Ectodermal cell (in vitro differentiated cells): Measurements from ENCODE around the gene SORCS2. TPM values are rescaled to one million over a fixed set of nuclear protein-coding genes. Genes with fewer than 3 reads are reported as not detected.

Experiments
- H3K27ac ChIP-seq: 2 replicates; pipeline ENCODE4 v1.7.0; 2013; ENCODE audit warnings: mild to moderate bottlenecking, low read depth, low read length; ENCODE audit not compliant: insufficient read depth, poor library complexity, severe bottlenecking
- H3K27me3 ChIP-seq: 2 replicates; pipeline ENCODE4 v1.7.0; 2013; ENCODE audit warnings: mild to moderate bottlenecking, low read length; ENCODE audit not compliant: insufficient read depth, control insufficient read depth, poor library complexity, severe bottlenecking
- H3K36me3 ChIP-seq: one replicate; pipeline ENCODE4 v1.7.0; 2013; ENCODE audit warnings: low read length; ENCODE audit not compliant: control insufficient read depth, insufficient read depth
- H3K4me1 ChIP-seq: one replicate; pipeline ENCODE4 v1.7.0; 2013; ENCODE audit warnings: low read length; ENCODE audit not compliant: control insufficient read depth, insufficient read depth
- H3K4me3 ChIP-seq: 2 replicates; pipeline ENCODE4 v1.7.0; 2013; ENCODE audit warnings: low read depth, low read length, control low read depth; ENCODE audit not compliant: insufficient read depth
- H3K9me3 ChIP-seq: 2 replicates; pipeline ENCODE4 v1.7.0; 2013; ENCODE audit warnings: mild to moderate bottlenecking, low read length, moderate library complexity; ENCODE audit not compliant: control insufficient read depth
- WGBS, 2 experiments: methylation state at CpG; one replicate each; pipeline ENCODE4 v1.1.7; 2013; ENCODE audit warnings: missing lambda C conversion rate in 2 of 2; 5-methylcytosine and 5-hydroxymethylcytosine counted together
- polyA plus RNA-seq, 4 experiments: library from polyadenylated mRNA; stranded (reverse); fragments of 50-300 nt; gene quantifications; one replicate each; pipeline ENCODE4 v1.2.3, GENCODE V29; 2013

SORCS2 gene
- 6.7 TPM for polyA plus RNA-seq (2013, experiment 1 of 4)
- polyA plus RNA-seq (2013, experiment 2 of 4), result 14.6 TPM
- polyA plus RNA-seq (2013, experiment 3 of 4), result 7.1 TPM
- 9.0 TPM for polyA plus RNA-seq (2013, experiment 4 of 4)

- peak within 1 kb of the TSS; percentile 43 for H3K4me3 ChIP-seq
These were observed at the start of gene SORCS2 for GRCh38 chr4:7192252-7193029. SORCS2 (plus strand) TSS chr4:7192538.

GRCh38 chr4:7144374-7145290 is 47.7 kb upstream of the SORCS2 start:
- WGBS, 2 experiments, result 83 to 84% methylated on average over 17 of the region's 17 CpGs

More at GRCh38 chr4:7192252-7193029, at the start of gene SORCS2:
- H3K27me3 ChIP-seq, result peaks cover 66% of the 10 kb centered on the region
- WGBS, 2 experiments, result 0 to 1% methylated on average over 116 of the region's 116 CpGs
- no peaks in the 10 kb centered on the region for H3K36me3 ChIP-seq
- H3K9me3 ChIP-seq, result no peaks in the 10 kb centered on the region
- no peak within 1 kb of the TSS for H3K27ac ChIP-seq
- peaks cover 15% of the 10 kb centered on the region for H3K4me1 ChIP-seq

GRCh38 chr4:7145291-7145934 is 46.9 kb upstream of the SORCS2 start:
- Histone ChIP-seq H3K27me3 (no peaks in the 10 kb centered on the region), H3K9me3 (no peaks in the 10 kb centered on the region), H3K36me3 (no peaks in the 10 kb centered on the region), H3K4me3 (no peak overlapping the region), H3K4me1 (no peaks in the 10 kb centered on the region), H3K27ac (no peak overlapping the region)
- 87 to 90% methylated on average over 14 of the region's 14 CpGs for WGBS, 2 experiments

More at GRCh38 chr4:7144374-7145290, 47.7 kb upstream of the SORCS2 start:
- no peak overlapping the region for H3K27ac ChIP-seq
- no peak overlapping the region for H3K4me3 ChIP-seq
- H3K4me1 ChIP-seq, result no peaks in the 10 kb centered on the region
- no peaks in the 10 kb centered on the region for H3K27me3 ChIP-seq
- no peaks in the 10 kb centered on the region for H3K9me3 ChIP-seq
- no peaks in the 10 kb centered on the region for H3K36me3 ChIP-seq

- Histone ChIP-seq H3K36me3 (no peaks in the 10 kb centered on the region), H3K4me3 (no peak overlapping the region), H3K4me1 (no peaks in the 10 kb centered on the region), H3K27ac (no peak overlapping the region), H3K9me3 (no peaks in the 10 kb centered on the region), H3K27me3 (no peaks in the 10 kb centered on the region)
- 87 to 89% methylated on average over 15 of the region's 15 CpGs for WGBS, 2 experiments
These were observed 46.1 kb upstream of the SORCS2 start for GRCh38 chr4:7146059-7146785.

GRCh38 chr4:7146786-7147115 is 45.6 kb upstream of the SORCS2 start:
- H3K27me3 ChIP-seq, result no peaks in the 10 kb centered on the region
- H3K27ac ChIP-seq, result no peak overlapping the region
- H3K36me3 ChIP-seq, result no peaks in the 10 kb centered on the region
- H3K4me3 ChIP-seq, result no peak overlapping the region
- no peaks in the 10 kb centered on the region for H3K9me3 ChIP-seq
- no peaks in the 10 kb centered on the region for H3K4me1 ChIP-seq
- 87 to 89% methylated on average over 11 of the region's 11 CpGs for WGBS, 2 experiments

- no peak overlapping the region for H3K27ac ChIP-seq
- WGBS, 2 experiments, result 95% methylated on average over 15 of the region's 15 CpGs
These were observed 45.1 kb upstream of the SORCS2 start for GRCh38 chr4:7147261-7147660.

GRCh38 chr4:7147661-7148310 is 44.6 kb upstream of the SORCS2 start:
- Histone ChIP-seq H3K27ac (no peak overlapping the region), H3K4me3 (no peak overlapping the region), H3K4me1 (no peaks in the 10 kb centered on the region), H3K27me3 (no peaks in the 10 kb centered on the region), H3K36me3 (no peaks in the 10 kb centered on the region), H3K9me3 (no peaks in the 10 kb centered on the region)
- WGBS, 2 experiments, result 90 to 92% methylated on average over 10 of the region's 10 CpGs

More at GRCh38 chr4:7147261-7147660, 45.1 kb upstream of the SORCS2 start:
- H3K9me3 ChIP-seq, result no peaks in the 10 kb centered on the region
- no peak overlapping the region for H3K4me3 ChIP-seq
- no peaks in the 10 kb centered on the region for H3K36me3 ChIP-seq
- no peaks in the 10 kb centered on the region for H3K4me1 ChIP-seq
- H3K27me3 ChIP-seq, result no peaks in the 10 kb centered on the region

GRCh38 chr4:7148337-7148736 is 44.0 kb upstream of the SORCS2 start:
- H3K4me1 ChIP-seq, result no peaks in the 10 kb centered on the region
- H3K27ac ChIP-seq, result no peak overlapping the region
- no peaks in the 10 kb centered on the region for H3K9me3 ChIP-seq
- no peak overlapping the region for H3K4me3 ChIP-seq
- WGBS, 2 experiments, result 93 to 94% methylated on average over 13 of the region's 13 CpGs
- no peaks in the 10 kb centered on the region for H3K27me3 ChIP-seq
- H3K36me3 ChIP-seq, result no peaks in the 10 kb centered on the region

- WGBS, 2 experiments, result 92 to 93% methylated on average over 20 of the region's 20 CpGs
- Histone ChIP-seq H3K36me3 (no peaks in the 10 kb centered on the region), H3K4me3 (no peak overlapping the region), H3K4me1 (no peaks in the 10 kb centered on the region), H3K9me3 (no peaks in the 10 kb centered on the region), H3K27me3 (no peaks in the 10 kb centered on the region), H3K27ac (no peak overlapping the region)
These were observed 42.2 kb upstream of the SORCS2 start for GRCh38 chr4:7150036-7150635.
